ENCODE measurements around the gene FERMT1.

- no peak for TF ChIP-seq CTCF (IDR thresholded peaks at IDR 0.05)
- no peak for TF ChIP-seq POLR2A (IDR thresholded peaks at IDR 0.05)
Measured at GRCh38 chr20:6157345-6157744, 34.5 kb upstream of the FERMT1 start.

Measured in tibial nerve (tissue), 3 donors.